GM18870 (cell line): ENCODE data around the gene AK5.

Source experiments
- ATAC-seq: cut with Tn5 transposase; IDR thresholded peaks from one replicate; pipeline ENCODE4 v1.9.1; 2021; ENCODE audit warnings: moderate library complexity; ENCODE audit not compliant: unreplicated experiment

Gene AK5

DNA sequence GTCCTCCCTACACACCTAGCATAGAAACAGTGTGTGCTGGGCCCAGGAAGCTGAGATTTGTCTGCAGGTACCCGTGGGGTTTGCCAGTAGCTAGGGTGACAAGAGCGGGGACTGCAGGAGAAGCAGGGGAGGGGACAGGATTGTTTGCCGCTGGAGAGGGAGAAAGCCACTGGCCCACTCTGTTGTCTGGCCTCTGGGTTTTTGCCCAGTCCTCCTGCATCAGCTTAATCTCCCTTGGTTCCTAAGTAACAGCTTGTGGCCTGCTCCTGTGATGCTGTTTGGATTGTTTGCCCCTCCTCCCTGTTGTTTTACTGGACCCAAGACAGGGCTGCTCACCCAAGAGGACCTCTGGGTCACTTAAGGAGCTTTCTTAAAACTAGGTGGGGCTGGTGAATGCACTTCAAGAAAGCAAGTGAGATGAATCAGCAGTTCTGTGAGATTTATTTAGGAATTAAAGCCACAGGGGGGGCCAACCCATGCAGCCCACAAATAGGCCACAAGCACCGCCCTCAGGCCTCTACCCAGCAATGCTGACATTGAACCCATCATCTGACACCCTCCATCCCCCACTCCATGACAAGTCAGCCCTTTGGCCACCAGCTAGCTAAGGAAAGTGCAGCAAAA is 257.8 kb downstream of the AK5 start:
- ATAC-seq: no peak

DNA sequence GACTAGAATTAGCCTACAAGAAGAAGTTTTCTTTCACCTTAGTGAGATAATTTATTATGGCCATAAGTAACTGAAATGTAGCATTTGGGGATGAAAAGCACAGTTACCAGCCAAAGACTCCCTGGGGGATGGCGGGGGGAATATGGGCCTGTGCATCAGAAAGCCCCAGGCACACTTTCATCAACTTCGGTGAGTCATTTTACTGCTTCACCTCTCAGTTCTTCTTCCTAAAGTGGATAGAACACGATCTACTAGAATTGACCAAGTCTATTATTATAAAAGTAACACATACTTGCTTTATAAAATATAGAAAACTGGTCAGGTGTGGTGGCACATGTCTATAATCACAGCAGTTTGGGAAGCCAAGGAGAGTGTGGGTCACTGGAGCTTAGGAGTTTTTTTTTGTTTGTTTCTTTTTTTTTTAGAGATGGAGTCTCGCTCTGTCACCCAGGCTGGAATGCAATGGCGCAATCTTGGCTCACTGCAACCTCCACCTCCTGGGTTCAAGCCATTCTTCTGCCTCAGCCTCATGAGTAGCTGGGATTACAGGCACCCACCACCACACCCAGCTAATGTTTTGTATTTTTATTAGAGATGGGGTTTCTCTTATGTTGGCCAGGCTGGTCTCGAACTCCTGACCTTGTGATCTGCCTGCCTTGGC is 258.8 kb downstream of the AK5 start:
- no peak for ATAC-seq

DNA sequence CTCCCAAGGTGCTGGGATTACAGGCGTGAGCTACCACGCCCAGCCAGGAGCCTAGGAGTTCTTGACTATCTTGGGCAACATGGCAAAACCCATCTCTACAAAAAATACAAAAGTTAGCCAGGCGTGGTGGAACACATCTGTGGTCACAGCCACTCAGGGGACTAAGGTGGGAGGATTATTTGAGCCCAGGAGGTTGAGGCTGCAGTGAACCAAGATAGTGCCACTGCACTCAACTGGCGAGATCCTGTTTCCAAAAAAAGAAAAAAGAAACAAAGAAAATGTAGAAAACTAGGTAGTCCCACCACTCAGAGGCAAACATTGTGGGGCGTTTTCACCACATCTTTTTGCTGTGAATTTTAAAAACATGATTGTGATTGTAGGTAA is 259.3 kb downstream of the AK5 start:
- ATAC-seq: peak; percentile 43

DNA sequence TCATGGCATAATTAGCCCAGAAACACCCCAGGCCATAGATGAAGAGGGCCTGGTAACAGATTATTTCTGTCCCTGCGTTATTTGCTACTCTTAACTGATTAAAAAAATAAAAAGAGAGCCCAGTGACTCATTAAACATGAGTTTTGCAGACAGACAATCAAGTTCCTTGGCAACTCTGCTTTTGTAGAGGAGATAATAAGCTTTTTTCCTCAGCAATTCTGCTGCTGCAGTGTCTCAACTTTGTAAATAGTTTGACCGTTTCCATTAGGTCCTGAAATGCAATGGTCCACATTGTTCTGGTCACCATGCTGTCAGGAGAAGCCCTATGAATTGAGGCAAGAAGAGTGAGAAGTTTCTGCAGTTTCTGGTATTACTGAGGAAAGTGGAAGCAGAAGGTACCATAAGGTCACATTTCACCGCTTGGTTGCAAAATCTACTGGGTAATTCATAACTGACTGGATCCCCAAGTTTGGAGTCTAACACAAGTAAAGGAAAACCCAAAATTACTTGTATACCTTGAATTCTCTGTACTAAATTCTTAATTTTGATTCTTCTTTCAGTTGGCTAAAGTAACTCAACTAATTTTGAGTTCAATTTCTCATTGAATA is 261.1 kb downstream of the AK5 start:
- no peak for ATAC-seq

DNA sequence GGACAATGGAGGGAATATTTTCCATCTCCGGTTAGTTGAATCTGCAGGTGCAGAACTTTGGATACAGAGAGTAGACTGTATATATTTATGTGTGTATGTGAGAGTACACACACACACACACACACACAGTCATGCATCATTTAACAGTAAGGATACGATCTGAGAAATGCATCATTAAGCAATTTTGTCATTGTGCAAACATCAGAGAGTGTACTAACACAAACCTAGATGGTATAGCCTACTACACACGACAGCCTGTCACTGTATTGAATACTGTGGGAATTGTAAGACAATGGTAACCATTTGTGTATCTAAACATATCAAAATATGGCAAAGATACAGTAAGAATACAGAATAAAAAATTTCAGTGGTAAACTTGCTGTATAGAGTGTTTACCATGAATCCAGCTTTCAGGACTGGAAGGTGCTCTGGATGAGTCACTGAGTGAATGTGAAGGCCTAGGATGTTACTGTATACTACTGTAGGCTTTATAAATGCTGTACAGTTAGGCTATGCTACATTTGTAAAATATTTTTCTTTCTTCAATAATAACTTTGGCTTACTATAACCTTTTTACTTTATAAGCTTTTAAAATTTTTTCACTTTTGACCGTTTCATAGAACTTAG is 262.1 kb downstream of the AK5 start:
- ATAC-seq: no peak

DNA sequence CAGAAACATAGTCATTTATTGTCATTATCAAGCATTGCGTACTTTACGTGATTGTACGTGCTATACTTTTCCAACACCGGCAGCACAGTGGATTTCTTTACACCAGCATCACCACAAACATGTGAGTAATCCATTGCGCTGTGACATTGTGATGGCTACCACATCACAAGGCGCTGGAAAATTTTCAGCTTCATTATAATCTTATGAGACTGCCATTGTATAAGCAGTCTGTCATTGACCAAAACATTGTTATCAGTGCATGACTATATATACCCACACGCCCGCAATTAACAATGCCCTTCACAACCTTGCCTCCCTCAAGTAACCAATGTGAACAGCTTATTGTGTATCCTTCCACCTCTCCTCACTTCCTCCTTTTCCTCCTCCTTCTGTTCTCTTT is 263.0 kb downstream of the AK5 start:
- no peak for ATAC-seq

DNA sequence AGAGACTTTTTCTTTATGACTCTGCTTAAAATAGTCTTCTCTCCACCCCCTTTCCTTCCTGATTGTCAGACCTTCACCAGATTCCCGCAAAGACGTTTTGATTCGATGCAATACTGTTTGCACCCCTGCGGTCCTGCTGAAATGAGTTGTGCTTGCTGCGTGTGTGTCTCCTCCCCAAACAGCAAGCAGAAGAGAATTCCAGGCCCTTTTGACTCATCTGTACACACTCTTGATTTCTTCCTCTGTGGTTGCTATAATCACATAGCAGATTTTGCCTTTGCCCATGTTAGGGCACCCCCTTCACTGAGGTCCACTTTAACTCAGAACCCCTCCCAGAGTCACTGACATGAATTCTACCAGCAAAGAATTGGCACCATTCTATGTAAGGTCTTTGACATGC is 264.2 kb downstream of the AK5 start:
- ATAC-seq: no peak

DNA sequence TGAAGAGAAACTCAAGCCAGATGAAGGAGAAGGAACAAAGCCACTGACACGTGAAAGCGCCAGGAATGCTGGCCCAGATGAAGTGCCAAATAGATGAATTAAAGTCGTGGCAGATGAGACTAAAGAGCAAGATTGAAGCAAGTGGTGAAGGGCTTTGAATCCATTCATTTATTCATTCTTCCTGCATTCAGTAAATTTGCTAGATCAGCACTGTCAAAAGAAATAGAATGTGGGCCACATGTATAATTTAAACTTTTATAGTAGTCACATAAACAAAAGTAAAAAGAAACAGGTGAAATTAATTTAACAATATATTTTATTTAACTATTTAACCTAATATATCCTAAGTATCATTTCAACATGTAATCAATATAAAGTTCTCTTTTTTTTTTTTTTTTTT is 265.1 kb downstream of the AK5 start:
- no peak for ATAC-seq

DNA sequence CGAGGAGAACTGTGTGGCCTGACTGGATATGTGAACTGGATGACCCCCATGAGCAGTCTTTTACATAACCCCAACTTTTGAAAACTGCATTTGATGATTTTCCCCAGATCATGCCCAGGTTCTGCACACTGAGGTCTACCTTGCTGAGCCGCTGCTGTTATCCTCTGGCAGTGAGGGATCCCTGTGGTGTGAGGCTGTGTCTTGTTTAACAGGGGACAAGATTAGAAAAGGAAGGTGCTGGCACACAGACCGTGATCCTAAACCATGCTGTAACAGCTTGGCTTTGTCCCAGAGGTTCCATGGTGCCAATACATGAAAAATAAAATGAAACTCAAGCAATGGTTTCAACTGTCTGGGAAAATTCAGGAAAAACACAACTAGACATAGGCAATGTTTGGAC is 266.5 kb downstream of the AK5 start:
- no peak for ATAC-seq

DNA sequence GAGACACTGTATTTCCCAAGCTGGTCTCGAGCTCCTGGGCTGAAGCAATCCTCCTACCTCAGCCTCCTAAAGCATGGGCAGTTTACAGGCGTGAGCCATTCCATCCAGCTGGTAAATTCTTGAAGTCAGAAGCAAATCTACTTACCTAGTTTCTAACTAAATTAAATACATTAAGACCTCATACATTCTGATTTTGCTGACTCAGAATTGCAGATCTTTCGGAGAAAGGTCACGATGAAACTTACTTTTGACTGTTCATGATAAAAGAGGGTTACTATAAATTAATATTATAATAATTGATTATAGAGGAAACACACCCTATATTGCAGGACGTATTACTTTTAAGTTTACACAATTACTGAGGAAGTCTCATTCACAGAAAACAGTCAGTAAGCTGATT is 268.3 kb downstream of the AK5 start:
- ATAC-seq: no peak

DNA sequence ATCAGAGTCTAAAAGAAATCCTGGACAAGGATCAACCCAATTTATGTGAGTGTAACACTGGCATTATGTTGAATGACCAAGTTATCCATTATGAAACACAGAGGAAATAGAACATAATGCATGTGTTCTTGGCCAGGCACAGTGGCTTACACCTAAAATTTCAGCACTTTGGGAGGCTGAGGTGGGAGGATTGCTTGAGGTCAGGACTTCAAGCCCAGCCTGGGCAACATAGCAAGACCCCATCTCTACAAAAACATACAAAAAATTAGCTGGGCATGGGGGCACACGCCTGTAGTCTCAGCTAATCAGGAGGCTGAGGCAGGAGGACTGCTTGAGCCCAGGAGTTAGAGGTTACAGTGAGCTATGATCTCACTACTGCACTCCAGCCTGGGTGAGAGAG is 270.8 kb downstream of the AK5 start:
- no peak for ATAC-seq

DNA sequence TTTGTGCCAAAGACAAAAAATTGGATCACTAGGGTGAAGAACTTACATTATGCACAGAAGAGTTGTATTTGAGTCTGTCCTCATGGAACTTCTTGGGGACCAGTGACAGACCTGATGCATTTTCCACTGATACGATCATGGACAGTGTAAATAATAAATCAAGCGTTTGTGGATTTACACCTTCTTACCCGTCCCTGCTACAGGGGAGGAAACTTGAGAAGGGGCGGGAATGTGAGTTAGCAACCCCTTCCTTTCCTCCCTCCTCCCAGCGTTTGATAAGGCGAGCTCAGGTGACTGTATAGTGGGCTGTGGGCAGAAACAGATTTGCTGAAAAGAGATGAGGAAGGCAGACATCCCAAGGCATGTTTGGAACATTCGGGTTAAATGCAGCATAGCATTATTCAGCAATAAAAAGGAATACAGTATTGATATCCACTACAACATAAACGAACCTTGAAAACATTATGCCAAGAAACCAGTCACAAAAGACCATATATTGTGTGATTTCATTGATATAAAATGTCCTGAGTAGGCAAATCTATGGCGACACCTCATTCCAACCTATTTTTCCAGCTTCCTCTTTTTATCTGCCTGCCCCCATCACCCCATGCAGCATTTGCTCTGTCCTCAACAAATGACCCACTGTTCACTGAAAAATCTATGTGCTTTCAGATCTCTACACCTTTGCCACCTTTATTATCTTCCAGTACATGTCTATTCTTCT is 271.9 kb downstream of the AK5 start:
- no peak for ATAC-seq

DNA sequence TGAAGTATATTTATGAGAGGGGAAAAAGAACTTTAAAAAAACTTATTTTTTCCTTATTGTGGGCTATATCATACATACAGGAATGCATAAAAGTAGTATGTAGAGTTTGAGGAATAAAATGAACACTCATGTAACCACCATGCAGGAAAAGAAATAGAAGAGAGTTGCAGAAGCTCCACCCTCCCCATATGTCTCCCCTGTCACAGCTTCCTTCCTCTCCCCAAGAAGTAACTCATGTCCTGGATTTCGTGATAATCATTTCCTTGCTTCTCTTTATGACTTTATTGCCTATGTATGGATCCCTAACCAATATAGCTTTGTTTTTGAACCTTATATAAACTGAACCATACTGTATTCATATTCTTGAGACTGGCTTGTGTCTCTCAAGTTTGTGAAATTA is 274.2 kb downstream of the AK5 start:
- ATAC-seq: no peak

DNA sequence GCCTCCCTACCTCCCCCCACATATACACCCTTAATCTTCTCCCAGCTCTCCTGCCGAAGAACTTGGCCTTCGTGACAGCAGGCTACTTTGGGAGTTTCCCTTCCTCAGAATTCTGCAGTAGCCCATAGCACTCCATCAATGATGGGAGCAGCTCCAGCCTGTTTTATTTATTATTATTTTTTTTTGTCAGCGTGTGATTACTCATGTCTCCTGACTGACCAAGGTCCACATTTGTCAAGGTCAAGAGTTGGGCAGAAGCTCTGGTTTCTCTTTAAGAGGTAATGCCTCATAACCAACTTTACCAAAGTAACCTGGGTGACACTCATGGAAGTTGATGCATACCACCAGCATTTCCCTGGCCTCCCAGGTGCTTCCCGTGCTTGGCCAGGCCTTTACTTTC is 275.2 kb downstream of the AK5 start:
- ATAC-seq: no peak

DNA sequence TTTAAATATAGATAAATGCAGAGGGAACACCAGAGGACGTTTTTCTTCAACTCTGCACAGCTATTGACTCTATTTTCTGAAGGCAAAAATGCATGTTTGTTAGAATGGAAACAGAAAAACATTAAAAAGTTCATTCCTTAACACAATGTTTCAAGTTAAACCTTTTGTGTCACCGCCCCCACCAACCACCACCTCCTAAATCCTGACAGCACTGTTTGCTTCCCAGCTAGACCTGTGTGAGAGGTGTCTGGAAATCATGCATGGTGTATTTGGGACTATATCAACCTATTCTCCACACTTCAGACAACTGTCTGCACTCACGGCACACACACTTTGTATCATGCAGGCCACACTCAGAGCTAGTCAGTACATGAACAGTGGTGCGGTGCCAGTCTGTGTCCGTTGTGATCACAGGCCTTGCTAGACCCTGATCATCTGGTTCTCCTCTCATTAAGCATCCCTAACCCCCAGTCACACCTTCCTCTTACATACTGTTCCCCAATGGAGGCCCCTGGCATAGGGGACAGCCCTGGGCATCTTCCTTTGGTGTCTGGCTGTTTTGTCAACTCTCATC is 276.9 kb downstream of the AK5 start:
- ATAC-seq: no peak

DNA sequence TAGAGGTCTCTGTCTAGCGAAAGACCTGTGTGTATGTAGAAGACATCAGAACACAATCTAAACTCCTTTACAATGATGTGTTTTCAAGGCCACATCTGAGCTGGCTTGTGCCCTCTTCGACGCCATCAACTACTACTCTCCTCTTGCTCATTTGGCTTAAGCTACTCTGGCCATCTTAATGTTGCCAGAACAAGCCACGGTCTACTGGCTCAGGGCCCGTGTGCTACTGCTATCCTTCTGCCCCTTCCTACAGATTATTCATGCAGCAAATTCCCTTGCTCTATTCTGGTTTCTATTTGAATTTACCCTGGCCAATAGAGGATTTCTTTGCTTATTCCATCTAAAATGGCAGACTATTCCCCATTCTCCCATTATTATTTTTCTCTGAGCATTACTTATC is 278.9 kb downstream of the AK5 start:
- ATAC-seq: no peak

DNA sequence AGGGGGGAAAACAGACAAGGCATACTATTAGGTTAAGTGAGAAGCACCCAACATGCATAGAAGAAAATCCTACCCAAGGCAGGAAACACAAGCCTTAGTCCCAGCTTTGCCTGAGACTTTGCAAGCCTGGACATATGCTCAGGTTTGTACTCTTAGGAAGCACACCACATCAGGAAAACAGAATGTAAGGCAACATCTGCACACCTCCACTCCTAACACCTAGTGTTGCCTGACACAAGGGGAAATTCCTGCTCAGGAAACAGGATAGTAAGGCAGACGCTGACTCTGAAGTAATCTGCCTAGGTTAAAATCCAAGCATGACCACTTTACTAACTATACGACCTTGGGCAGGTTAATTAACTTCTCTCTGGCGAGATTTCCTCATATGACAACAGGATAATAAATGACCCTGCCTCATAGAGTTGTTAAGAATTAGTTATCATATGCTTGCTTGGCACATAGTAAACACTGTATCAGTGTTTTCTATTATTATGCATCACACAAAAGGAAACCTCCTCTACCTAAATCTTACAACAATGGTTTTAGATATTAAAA is 280.9 kb downstream of the AK5 start:
- no peak for ATAC-seq

DNA sequence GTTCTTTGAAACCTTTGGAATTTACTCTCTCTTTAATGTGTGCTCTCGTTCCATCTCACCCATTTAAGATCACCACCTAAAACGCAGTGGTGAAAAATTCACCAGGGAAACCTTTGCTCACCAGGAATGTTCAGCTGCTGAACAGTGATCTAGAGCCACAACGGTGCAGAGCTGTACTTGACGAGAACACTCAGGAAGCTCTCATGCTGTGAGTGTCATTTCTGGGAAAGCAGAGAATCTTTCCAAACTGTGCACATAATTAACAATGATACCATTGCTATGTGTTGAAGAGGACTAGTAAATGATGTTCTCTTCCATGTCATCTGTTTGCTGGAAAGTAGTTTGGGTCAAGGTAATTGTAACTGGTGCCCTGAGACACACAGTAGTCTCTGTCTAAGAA is 283.5 kb downstream of the AK5 start:
- ATAC-seq: no peak

DNA sequence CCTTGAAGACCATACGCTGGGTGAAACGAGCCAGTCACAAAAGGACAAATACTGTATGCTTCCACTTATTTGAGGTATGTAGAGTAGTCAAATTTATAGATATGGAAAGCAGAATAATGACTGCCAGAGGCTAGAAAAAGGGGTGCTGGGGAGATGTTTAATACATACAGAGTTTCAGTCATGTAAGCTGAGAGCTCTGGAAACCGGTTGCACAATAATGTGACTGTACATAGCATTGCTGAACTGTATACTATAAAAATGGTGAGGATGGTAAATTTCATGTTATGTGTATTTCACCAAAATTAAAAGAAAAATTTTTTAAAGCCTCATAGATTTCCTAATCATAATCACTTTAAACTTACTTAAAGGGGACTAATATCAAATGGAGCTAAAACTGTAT is 289.8 kb downstream of the AK5 start:
- no peak for ATAC-seq

DNA sequence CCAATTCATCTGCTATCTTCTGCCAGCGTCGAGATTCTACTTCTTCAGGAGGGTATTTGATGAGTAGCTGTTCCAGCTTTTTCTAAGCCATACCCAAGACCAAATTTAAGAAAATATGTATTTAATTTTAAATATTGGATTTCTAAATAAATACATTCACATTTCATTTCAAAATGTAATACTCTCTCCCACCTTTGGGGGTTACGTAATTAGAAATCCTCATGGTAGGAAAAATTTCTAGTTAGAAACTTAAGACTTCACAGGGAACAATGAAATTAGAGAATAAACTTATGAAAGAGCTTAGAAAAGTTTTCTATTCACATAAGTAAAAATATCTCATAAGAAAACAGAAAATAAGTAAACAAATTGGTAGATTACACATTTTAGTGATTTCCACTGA is 297.7 kb downstream of the AK5 start:
- no peak for ATAC-seq

DNA sequence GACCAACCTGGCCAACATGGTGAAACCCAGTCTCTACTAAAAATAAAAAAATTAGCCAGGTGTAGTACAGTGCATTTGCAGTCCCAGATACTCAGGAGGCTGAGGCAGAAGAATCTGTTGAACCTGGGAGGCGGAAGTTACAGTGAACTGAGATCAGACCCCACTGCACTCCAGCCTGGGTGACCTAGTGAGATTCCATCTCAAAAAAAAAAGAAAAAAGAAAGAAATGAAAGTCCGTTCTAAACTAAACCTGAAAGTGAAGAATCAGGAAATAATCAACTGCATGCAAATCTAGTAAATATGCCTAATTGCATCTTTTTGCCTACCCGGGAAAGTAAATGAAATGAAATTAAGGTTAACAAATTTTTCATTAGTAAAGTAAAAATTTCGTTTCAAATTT is 301.1 kb downstream of the AK5 start:
- peak; percentile 65 for ATAC-seq
